Smooth muscle cell (in vitro differentiated cells): ENCODE results near the gene GFRAL. TPM values are rescaled to one million over a fixed set of nuclear protein-coding genes. Genes with fewer than 3 reads are reported as not detected.

ENCODE experiments used
- DNase-seq: peaks from one replicate; lab custom pipeline; 2025; ENCODE audit not compliant: unreplicated experiment; lab: John Stamatoyannopoulos, UW
- H2AFZ ChIP-seq: fragments of 200-600 bp; sonication (generic); 2 replicates; pipeline ENCODE4 v1.6.0; 2016; ENCODE audit warnings: antibody characterized with exemption, low read depth, mild to moderate bottlenecking
- H3F3A ChIP-seq: fragments of 200-600 bp; sonication (generic); 2 replicates; pipeline ENCODE4 v1.6.0; 2017; ENCODE audit warnings: antibody characterized with exemption, low read depth
- H3K27ac ChIP-seq: fragments of 200-600 bp; sonication (generic); 2 replicates; pipeline ENCODE4 v1.5.1; 2016; ENCODE audit warnings: low read depth, mild to moderate bottlenecking
- H3K27me3 ChIP-seq: fragments of 200-600 bp; sonication (generic); 2 replicates; pipeline ENCODE4 v1.6.1; 2016; ENCODE audit warnings: low read depth, mild to moderate bottlenecking
- H3K36me3 ChIP-seq: fragments of 200-600 bp; sonication (generic); 2 replicates; pipeline ENCODE4 v1.5.1; 2016; ENCODE audit warnings: low read depth
- H3K4me1 ChIP-seq: fragments of 200-600 bp; sonication (generic); 2 replicates; pipeline ENCODE4 v1.5.1; 2016; ENCODE audit warnings: low read depth
- H3K4me2 ChIP-seq: fragments of 200-600 bp; sonication (generic); 2 replicates; pipeline ENCODE4 v1.6.0; 2016; ENCODE audit warnings: mild to moderate bottlenecking
- H3K4me3 ChIP-seq: fragments of 200-600 bp; sonication (generic); 2 replicates; pipeline ENCODE4 v1.5.1; 2016; ENCODE audit warnings: mild to moderate bottlenecking
- H3K79me2 ChIP-seq: fragments of 200-600 bp; sonication (generic); 2 replicates; pipeline ENCODE4 v1.6.0; 2016; ENCODE audit warnings: low read depth, mild to moderate bottlenecking
- H3K9ac ChIP-seq: fragments of 200-600 bp; sonication (generic); 2 replicates; pipeline ENCODE4 v1.6.0; 2016; ENCODE audit warnings: low read depth
- H3K9me3 ChIP-seq: fragments of 200-600 bp; sonication (generic); replicated peaks from 2 replicates; pipeline ENCODE4 v1.5.1; 2016; ENCODE audit warnings: low read depth
- H4K20me1 ChIP-seq: fragments of 200-600 bp; sonication (generic); 2 replicates; pipeline ENCODE4 v1.6.0; 2016; ENCODE audit warnings: low read depth
- CTCF ChIP-seq: fragments of 200-600 bp; sonication (generic); IDR thresholded peaks from 2 replicates; pipeline ENCODE4 v1.5.1; 2017; ENCODE audit warnings: borderline replicate concordance, mild to moderate bottlenecking, antibody characterized with exemption; ENCODE audit not compliant: insufficient read depth, poor library complexity, severe bottlenecking
- WGBS: methylation state at CpG from one replicate; pipeline ENCODE4 v1.1.7; 2016; ENCODE audit warnings: low lambda C conversion rate; 5-methylcytosine and 5-hydroxymethylcytosine counted together
- polyA plus RNA-seq: library from polyadenylated mRNA; unstranded; fragments of >200 nt; fragmentation: Nextera tagmentation; extraction: Ambion mirVana; gene quantifications from 2 replicates; pipeline ENCODE4 v1.2.1, GENCODE V29; 2016
- total RNA-seq: library from RNA; depleted of rRNA; stranded (reverse); fragments of >200 nt; gene quantifications from 2 replicates; pipeline ENCODE4 v1.2.3, GENCODE V29; 2014

GFRAL gene
- total and polyA plus RNA-seq, 2 experiments from 2014 or later = not detected

DNA sequence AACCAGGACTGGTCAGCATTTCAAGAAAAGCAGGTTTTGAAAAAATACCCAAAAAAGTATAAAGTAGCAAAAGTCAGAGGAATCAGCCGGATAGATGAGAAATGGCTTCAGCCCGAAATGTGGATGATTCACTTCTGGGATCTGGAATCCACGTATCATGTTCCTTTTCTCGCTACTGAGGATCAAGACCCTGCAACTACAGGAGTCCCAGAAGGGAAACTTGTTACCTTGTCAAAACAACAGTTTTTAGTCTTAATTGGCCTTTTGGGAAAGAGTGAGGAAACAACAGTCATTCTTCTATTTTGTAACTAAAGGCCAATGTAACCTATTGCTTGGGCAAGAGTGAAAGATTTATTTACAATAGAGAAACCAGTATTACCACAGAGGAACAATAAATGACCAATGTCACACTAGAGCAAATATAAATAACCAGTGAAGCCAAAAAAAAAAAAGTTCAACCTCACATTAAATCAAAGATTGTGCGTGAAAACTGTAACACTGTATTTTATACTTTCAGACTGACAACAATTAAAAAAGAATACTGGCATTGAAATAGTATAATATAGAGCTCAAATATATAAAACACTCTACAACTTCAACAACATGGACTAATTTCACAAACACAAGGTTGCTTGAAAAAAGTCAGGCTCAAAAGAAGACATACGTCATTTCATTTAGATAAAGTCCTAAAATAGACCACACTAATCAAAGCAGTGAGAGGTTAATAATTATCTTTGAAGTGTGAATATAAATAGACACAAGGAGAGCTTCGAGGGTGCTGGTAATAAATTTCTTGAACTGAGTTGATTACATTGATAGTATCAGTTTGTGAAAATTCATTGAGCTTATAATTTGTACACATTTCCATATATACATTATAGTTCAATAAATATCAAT is 116.2 kb downstream of the GFRAL start:
- Histone ChIP-seq H3K27ac (no peak overlapping the region), H3K4me3 (no peak overlapping the region), H3F3A (no peaks in the 10 kb centered on the region), H3K4me2 (no peak overlapping the region), H4K20me1 (no peaks in the 10 kb centered on the region), H3K9me3 (no peaks in the 10 kb centered on the region), H3K9ac (no peak overlapping the region), H3K36me3 (no peaks in the 10 kb centered on the region), H3K79me2 (no peaks in the 10 kb centered on the region), H2AFZ (no peak overlapping the region), H3K4me1 (no peaks in the 10 kb centered on the region), H3K27me3 (no peaks in the 10 kb centered on the region)
- TF ChIP-seq CTCF = no peak
- DNase-seq = no peak
- 72% methylated on average over 7 of the region's 7 CpGs for WGBS

DNA sequence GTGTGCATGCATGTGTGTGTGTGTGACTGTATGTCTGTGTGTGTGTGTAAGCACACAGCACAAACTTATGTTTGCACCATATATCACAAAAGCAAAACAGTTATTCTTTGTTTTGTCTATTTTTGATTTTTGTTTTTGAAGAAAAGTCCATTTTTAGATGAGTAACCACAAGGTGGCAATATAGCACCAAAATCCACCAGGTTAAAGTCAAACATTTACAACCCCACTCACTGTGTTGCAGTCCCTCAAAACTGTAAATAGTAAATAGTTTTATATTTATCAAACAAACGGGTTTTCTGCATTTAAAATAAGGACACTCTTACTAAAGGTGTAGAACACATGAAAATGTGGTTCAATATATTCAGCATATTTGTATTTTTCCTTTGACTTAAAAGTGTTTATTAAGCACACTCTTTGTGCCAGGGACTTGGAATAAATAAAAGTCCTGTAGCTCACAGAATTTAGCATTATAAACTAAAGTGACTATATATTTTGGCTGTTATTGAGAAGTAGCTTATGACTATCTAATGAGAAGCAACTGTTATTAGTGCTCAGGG is 118.5 kb downstream of the GFRAL start:
- H3K27ac ChIP-seq = no peak overlapping the region
- TF ChIP-seq CTCF = peak; percentile 74
- no peaks in the 10 kb centered on the region for H3K4me1 ChIP-seq
- no peaks in the 10 kb centered on the region for H4K20me1 ChIP-seq
- no peaks in the 10 kb centered on the region for H3K36me3 ChIP-seq
- no peaks in the 10 kb centered on the region for H3K79me2 ChIP-seq
- H2AFZ ChIP-seq = no peak overlapping the region
- no peak overlapping the region for H3K4me2 ChIP-seq
- H3K9me3 ChIP-seq = no peaks in the 10 kb centered on the region
- no peaks in the 10 kb centered on the region for H3K27me3 ChIP-seq
- no peak overlapping the region for H3K4me3 ChIP-seq
- H3K9ac ChIP-seq = no peak overlapping the region
- 6% methylated on average over 1 of the region's 1 CpG for WGBS
- no peak for DNase-seq
- no peaks in the 10 kb centered on the region for H3F3A ChIP-seq

GRCh38 chr6:55447891-55448290 is 120.6 kb downstream of the GFRAL start:
- Histone ChIP-seq H3K4me1 (no peaks in the 10 kb centered on the region), H3K27ac (no peak overlapping the region)
- DNase-seq = no peak

More at GRCh38 chr6:55447891-55448290, 120.6 kb downstream of the GFRAL start:
- Histone ChIP-seq H3K79me2 (no peaks in the 10 kb centered on the region), H3K4me3 (no peak overlapping the region), H3K4me2 (no peak overlapping the region), H3F3A (no peaks in the 10 kb centered on the region), H3K9ac (no peak overlapping the region), H3K36me3 (no peaks in the 10 kb centered on the region), H4K20me1 (no peaks in the 10 kb centered on the region), H2AFZ (no peak overlapping the region), H3K9me3 (no peaks in the 10 kb centered on the region), H3K27me3 (no peaks in the 10 kb centered on the region)
- TF ChIP-seq CTCF = no peak
- WGBS = 75% methylated on average over 3 of the region's 3 CpGs
